ENCODE data around the gene STBD1.

- TF ChIP-seq CTCF (conservative IDR thresholded peaks at IDR 0.05) (no peak), ZFX (IDR thresholded peaks at IDR 0.05) (no peak)
These were observed 4.2 kb downstream of the STBD1 start for GRCh38 chr4:76310683-76311082.

Data from C4-2B (cell line).